HepG2 (cell line): Measurements from ENCODE around the gene LYPD6B. TPM values are rescaled to one million over a fixed set of nuclear protein-coding genes. Genes with fewer than 3 reads are reported as not detected.

Experiments used
- ATAC-seq: fragments of 200-7000 bp; cut with Tn5 transposase; 3 replicates; pipeline ENCODE4 v1.9.1; 2020; ENCODE audit warnings: mild to moderate bottlenecking, moderate library complexity
- BruUV-seq: library from RNA; stranded (reverse); fragments of 400-500 nt; replicated peaks from 2 replicates; lab custom pipeline; 2021; lab: Mats Ljungman, UMichigan
- CTCF ChIA-PET: fragments of 300-600 bp; formaldehyde crosslinking; extraction: SDS; loops from one replicate; lab custom pipeline; 2021; ENCODE audit warnings: low total read pairs, inconsistent platforms, low intra/inter-chr PET ratio; lab: Yijun Ruan, JAX
- POLR2A ChIA-PET: fragments of 350-600 bp; sonication (Branson Sonifier 250); formaldehyde crosslinking; loops from one replicate; lab custom pipeline; 2020; ENCODE audit warnings: antibody characterized with exemption, inconsistent platforms; lab: Yijun Ruan, JAX
- DNase-seq: peaks from one replicate; pipeline ENCODE4 v3.0.0-alpha.2; 2015; ENCODE audit warnings: low spot score
- FAIRE-seq: peaks from 3 replicates; lab custom pipeline; 2011; peaks lifted over from hg19 to GRCh38; lab: Jason Lieb, UNC
- H2AFZ ChIP-seq: one replicate; pipeline ENCODE4 v1.6.1; 2011; ENCODE audit warnings: low read length, inconsistent platforms
- H3K27ac ChIP-seq: fragments of 300-600 bp; 3 replicates; pipeline ENCODE4 v1.8.0; 2011; ENCODE audit warnings: mixed run types, mild to moderate bottlenecking, mixed read lengths, low read length, inconsistent platforms; ENCODE audit not compliant: insufficient read depth; ENCODE audit errors: extremely low read length
- H3K27me3 ChIP-seq, 2 experiments: fragments of 200-600 bp in 1 of 2; 2 replicates in 1 of 2; 3 replicates in 1 of 2; pipeline versions ENCODE4 v1.6.0 to v1.8.0; 2011; ENCODE audit warnings: low read length in 2 of 2, mild to moderate bottlenecking in 2 of 2, moderate library complexity in 2 of 2, inconsistent platforms in 1 of 2; ENCODE audit not compliant: insufficient read depth in 2 of 2, control insufficient read depth in 1 of 2
- H3K36me3 ChIP-seq, 2 experiments: fragments of 200-600 bp in 1 of 2; replicated peaks in 1 of 2; 2 replicates in 1 of 2; 3 replicates in 1 of 2; pipeline versions ENCODE4 v1.5.1 to v1.8.0; 2011; ENCODE audit warnings: low read length in 2 of 2, inconsistent platforms in 1 of 2; ENCODE audit not compliant: insufficient read depth in 2 of 2, control insufficient read depth in 1 of 2
- H3K4me1 ChIP-seq: 2 replicates; pipeline ENCODE4 v1.5.1; 2012; ENCODE audit warnings: low read length, inconsistent platforms; ENCODE audit not compliant: insufficient read depth
- H3K4me2 ChIP-seq: 2 replicates; pipeline ENCODE4 v1.6.0; 2011; ENCODE audit warnings: low read depth, low read length, inconsistent platforms
- H3K4me3 ChIP-seq, 3 experiments: fragments of 200-600 bp in 1 of 3; sonication (generic), shearing (Covaris generic) in 1 of 3; replicated peaks in 1 of 3; 2 replicates each; pipeline ENCODE4 v1.5.1; 2011 to 2016; ENCODE audit warnings: low read length in 3 of 3, inconsistent platforms in 2 of 3, low read depth in 2 of 3, mild to moderate bottlenecking in 2 of 3, control low read depth in 1 of 3, mixed read lengths in 1 of 3; ENCODE audit not compliant: insufficient read depth in 1 of 3
- H3K79me2 ChIP-seq: one replicate; pipeline ENCODE4 v1.6.1; 2011; ENCODE audit warnings: low read length, inconsistent platforms; ENCODE audit not compliant: insufficient read depth
- H3K9ac ChIP-seq: 2 replicates; pipeline ENCODE4 v1.6.0; 2011; ENCODE audit warnings: mild to moderate bottlenecking, low read depth, low read length, inconsistent platforms; ENCODE audit not compliant: insufficient read depth
- H3K9me3 ChIP-seq: 2 replicates; pipeline ENCODE4 v1.5.1; 2012; ENCODE audit warnings: mild to moderate bottlenecking, low read length
- H4K20me1 ChIP-seq: 2 replicates; pipeline ENCODE4 v1.6.0; 2011; ENCODE audit warnings: inconsistent platforms, mild to moderate bottlenecking, low read length, moderate library complexity; ENCODE audit not compliant: insufficient read depth
- GATA4 ChIP-seq: sonication (generic); IDR thresholded peaks from 2 replicates; pipeline ENCODE4 v1.6.1; 2016; ENCODE audit warnings: antibody characterized with exemption, low read depth, borderline replicate concordance
- JDP2 ChIP-seq: sonication (generic); formaldehyde crosslinking; IDR thresholded peaks from 2 replicates; pipeline ENCODE4 v1.8.1; 2022; ENCODE audit warnings: missing genetic modification reagents, borderline replicate concordance
- KLF16 ChIP-seq, 2 experiments: sonication (generic) in 1 of 2; formaldehyde crosslinking in 1 of 2; IDR thresholded peaks; 2 replicates each; pipeline versions ENCODE4 v1.6.1 to v1.8.0; 2016 to 2023; ENCODE audit warnings: missing genetic modification reagents in 2 of 2, missing compliant biosample characterization in 1 of 2
- PCBP1 ChIP-seq: fragments of 200-400 bp; formaldehyde crosslinking; IDR thresholded peaks from 2 replicates; pipeline ENCODE4 v1.6.1; 2017; ENCODE audit warnings: mild to moderate bottlenecking, low read depth, low read length, borderline replicate concordance
- ZNF724P ChIP-seq: sonication (generic); formaldehyde crosslinking; IDR thresholded peaks from 2 replicates; pipeline ENCODE4 v1.8.0; 2022; ENCODE audit warnings: missing genetic modification reagents, borderline replicate concordance
- ZSCAN29 ChIP-seq: sonication (generic); formaldehyde crosslinking; conservative IDR thresholded peaks from 2 replicates; pipeline ENCODE4 v1.4.0; 2020; ENCODE audit warnings: mild to moderate bottlenecking, missing genetic modification reagents
- WGBS: methylation state at CpG from one replicate; pipeline ENCODE4 v1.1.6; 2017; ENCODE audit warnings: low lambda C conversion rate; 5-methylcytosine and 5-hydroxymethylcytosine counted together
- in situ Hi-C: cut with HindIII; loops from 2 replicates; pipeline ENCODE4 v1.10.0; 2017; ENCODE audit warnings: low pct_unique_long_range_greater_than_20kb; ENCODE audit not compliant: extremely low pct_ligation_motif_present
- intact Hi-C: fragments of 100-400 bp; cut with micrococcal nuclease; formaldehyde crosslinking; loops from one replicate; pipeline ENCODE4 v1.10.0; 2022; ENCODE audit not compliant: unreplicated experiment
- polyA plus RNA-seq, 8 experiments: library from polyadenylated mRNA; depleted of rRNA in 3 of 8; stranded (reverse) in 7 of 8; unstranded in 1 of 8; fragments of >200 nt; fragmentation: Illumina TruSeq in 4 of 8; extraction: Trizol in 4 of 8; gene quantifications; 2 replicates each; pipeline versions ENCODE4 v1.2.1 to v1.2.3, GENCODE V29; 2011 to 2016; ENCODE audit warnings: low read depth in 4 of 8, missing spikeins in 1 of 8, mixed read lengths in 1 of 8; ENCODE audit not compliant: insufficient read depth in 1 of 8
- total RNA-seq, 5 experiments: library from RNA; depleted of rRNA; stranded (reverse); fragments of >200 nt; fragmentation: Illumina TruSeq; extraction: Trizol; gene quantifications; 2 replicates each; pipeline ENCODE4 v1.2.3, GENCODE V29; 2016; ENCODE audit warnings: low read depth in 1 of 5
- TF ChIP-seq, protein P1 (sequence below): sonication (generic); formaldehyde crosslinking; IDR thresholded peaks from 2 replicates; pipeline ENCODE4 v1.5.0; 2020; ENCODE audit warnings: missing genetic modification reagents, mild to moderate bottlenecking, borderline replicate concordance
- TF ChIP-seq, protein P2 (sequence below): sonication (generic); formaldehyde crosslinking; IDR thresholded peaks from 2 replicates; pipeline ENCODE4 v1.4.0; 2020; ENCODE audit warnings: mild to moderate bottlenecking, missing genetic modification reagents
- TF ChIP-seq, protein P3 (sequence below): sonication (generic); formaldehyde crosslinking; conservative IDR thresholded peaks from 2 replicates; pipeline ENCODE4 v1.4.0; 2020; ENCODE audit warnings: missing genetic modification reagents
- TF ChIP-seq, protein P4 (sequence below): sonication (generic); formaldehyde crosslinking; IDR thresholded peaks from 2 replicates; pipeline ENCODE4 v1.8.0; 2022; ENCODE audit warnings: mild to moderate bottlenecking, missing genetic modification reagents

Gene LYPD6B
- total and polyA plus RNA-seq, 2 of the 13 experiments (the other 11 are each of a cell fraction or from before 2014, with no cell fraction given), result not detected

DNA sequence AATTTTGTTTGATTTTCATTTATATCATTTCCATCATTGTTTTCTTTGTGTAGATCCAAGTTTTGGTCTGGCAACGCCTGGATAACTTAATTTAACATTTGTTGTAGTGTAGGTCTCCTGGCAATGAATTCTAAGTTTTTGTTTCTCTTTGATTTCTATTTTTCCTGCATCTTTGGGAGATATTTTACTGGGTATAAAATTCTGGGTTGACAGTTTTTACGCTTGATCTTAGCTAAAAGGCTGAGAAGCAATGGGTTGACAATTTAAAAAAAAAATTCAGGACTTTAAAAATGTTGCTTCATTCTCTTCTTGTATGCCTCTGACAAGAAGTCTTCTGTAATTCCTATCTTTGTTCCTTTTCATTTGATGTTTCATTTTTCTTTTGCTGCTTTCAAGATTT lies 8.6 kb downstream of the LYPD6B start:
- Histone ChIP-seq H3K4me2 (no peak overlapping the region), H3K79me2 (no peaks in the 10 kb centered on the region), H2AFZ (no peak overlapping the region), H3K9ac (no peak overlapping the region), H3K9me3 (peaks cover 4% of the 10 kb centered on the region; the same call in 1 of the 2 replicates), H3K27me3 (0 out of 5 replicates have a peak, but pooled peaks cover 0 to 3% of the 10 kb centered on the region in 2 experiments), H3K27ac (no peak overlapping the region), H3K36me3 (no peaks in the 10 kb centered on the region), H3K4me3 (no peak overlapping the region), H3K4me1 (no peaks in the 10 kb centered on the region), H4K20me1 (no peaks in the 10 kb centered on the region)
- DNase-seq, result no peak
- CTCF ChIA-PET, result no interaction called here
- ATAC-seq, result no peak
- no TSS peak for BruUV-seq
- intact Hi-C loops, result no loop called here
- POLR2A ChIA-PET, result no interaction called here
- in situ Hi-C loops, result no loop called here
- no peak for FAIRE-seq
- under 1% methylated on average over 2 of the region's 2 CpGs for WGBS
- TF ChIP-seq GATA4 (no peak), KLF16 (CRISPR knock-in tag; IDR thresholded peaks at IDR 0.05) (no peak), ZSCAN29 (CRISPR knock-in tag) (no peak), PCBP1 (no peak), JDP2 (CRISPR knock-in tag) (no peak), ZNF724P (CRISPR knock-in tag) (no peak)
- TF ChIP-seq, protein P1, sequence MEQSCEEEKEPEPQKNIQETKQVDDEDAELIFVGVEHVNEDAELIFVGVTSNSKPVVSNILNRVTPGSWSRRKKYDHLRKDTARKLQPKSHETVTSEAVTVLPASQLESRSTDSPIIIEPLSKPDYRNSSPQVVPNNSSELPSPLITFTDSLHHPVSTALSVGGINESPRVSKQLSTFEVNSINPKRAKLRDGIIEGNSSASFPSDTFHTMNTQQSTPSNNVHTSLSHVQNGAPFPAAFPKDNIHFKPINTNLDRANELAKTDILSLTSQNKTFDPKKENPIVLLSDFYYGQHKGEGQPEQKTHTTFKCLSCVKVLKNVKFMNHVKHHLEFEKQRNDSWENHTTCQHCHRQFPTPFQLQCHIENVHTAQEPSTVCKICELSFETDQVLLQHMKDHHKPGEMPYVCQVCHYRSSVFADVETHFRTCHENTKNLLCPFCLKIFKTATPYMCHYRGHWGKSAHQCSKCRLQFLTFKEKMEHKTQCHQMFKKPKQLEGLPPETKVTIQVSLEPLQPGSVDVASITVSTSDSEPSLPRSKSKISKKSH (CRISPR knock-in tag), result no peak
- TF ChIP-seq, protein P2, sequence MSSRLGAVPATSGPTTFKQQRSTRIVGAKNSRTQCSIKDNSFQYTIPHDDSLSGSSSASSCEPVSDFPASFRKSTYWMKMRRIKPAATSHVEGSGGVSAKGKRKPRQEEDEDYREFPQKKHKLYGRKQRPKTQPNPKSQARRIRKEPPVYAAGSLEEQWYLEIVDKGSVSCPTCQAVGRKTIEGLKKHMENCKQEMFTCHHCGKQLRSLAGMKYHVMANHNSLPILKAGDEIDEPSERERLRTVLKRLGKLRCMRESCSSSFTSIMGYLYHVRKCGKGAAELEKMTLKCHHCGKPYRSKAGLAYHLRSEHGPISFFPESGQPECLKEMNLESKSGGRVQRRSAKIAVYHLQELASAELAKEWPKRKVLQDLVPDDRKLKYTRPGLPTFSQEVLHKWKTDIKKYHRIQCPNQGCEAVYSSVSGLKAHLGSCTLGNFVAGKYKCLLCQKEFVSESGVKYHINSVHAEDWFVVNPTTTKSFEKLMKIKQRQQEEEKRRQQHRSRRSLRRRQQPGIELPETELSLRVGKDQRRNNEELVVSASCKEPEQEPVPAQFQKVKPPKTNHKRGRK (CRISPR knock-in tag), result no peak
- TF ChIP-seq, protein P3, sequence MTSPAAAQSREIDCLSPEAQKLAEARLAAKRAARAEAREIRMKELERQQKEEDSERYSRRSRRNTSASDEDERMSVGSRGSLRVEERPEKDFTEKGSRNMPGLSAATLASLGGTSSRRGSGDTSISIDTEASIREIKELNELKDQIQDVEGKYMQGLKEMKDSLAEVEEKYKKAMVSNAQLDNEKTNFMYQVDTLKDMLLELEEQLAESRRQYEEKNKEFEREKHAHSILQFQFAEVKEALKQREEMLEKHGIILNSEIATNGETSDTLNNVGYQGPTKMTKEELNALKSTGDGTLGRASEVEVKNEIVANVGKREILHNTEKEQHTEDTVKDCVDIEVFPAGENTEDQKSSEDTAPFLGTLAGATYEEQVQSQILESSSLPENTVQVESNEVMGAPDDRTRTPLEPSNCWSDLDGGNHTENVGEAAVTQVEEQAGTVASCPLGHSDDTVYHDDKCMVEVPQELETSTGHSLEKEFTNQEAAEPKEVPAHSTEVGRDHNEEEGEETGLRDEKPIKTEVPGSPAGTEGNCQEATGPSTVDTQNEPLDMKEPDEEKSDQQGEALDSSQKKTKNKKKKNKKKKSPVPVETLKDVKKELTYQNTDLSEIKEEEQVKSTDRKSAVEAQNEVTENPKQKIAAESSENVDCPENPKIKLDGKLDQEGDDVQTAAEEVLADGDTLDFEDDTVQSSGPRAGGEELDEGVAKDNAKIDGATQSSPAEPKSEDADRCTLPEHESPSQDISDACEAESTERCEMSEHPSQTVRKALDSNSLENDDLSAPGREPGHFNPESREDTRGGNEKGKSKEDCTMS (CRISPR knock-in tag), result no peak
- TF ChIP-seq, protein P4, sequence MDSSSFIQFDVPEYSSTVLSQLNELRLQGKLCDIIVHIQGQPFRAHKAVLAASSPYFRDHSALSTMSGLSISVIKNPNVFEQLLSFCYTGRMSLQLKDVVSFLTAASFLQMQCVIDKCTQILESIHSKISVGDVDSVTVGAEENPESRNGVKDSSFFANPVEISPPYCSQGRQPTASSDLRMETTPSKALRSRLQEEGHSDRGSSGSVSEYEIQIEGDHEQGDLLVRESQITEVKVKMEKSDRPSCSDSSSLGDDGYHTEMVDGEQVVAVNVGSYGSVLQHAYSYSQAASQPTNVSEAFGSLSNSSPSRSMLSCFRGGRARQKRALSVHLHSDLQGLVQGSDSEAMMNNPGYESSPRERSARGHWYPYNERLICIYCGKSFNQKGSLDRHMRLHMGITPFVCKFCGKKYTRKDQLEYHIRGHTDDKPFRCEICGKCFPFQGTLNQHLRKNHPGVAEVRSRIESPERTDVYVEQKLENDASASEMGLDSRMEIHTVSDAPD, result no peak
